ENCODE results near the gene CHST6. TPM values are rescaled to one million over a fixed set of nuclear protein-coding genes. Genes with fewer than 3 reads are reported as not detected.

Gene CHST6
- total and polyA plus RNA-seq, 2 of the 8 experiments (the other 6 are each of a cell fraction or from before 2014, with no cell fraction given), result 18.2 to 25.4 TPM

- H2BK120ac ChIP-seq (replicated peaks; ENCODE audit: low read depth, low read length), result no peak overlapping the region
- H4K91ac ChIP-seq (replicated peaks; ENCODE audit: insufficient read length, low read length), result no peak overlapping the region
- no peak overlapping the region for H2AK5ac ChIP-seq (ENCODE audit: low read depth, low read length)
- H3K27me3 ChIP-seq (replicated peaks in 1 of 4; ENCODE audit: control insufficient read depth in 3 of 4, extremely low read depth in 1 of 4, insufficient read depth in 3 of 4, low read length in 3 of 4), result no peaks in the 10 kb centered on the region
- H2BK12ac ChIP-seq (ENCODE audit: low read depth, low read length), result no peak overlapping the region
- WGBS, 2 experiments (ENCODE audit: extremely low coverage in 1 of 2, insufficient coverage in 1 of 2, insufficient read length in 1 of 2, insufficient replicate concordance in 2 of 2, low coverage in 1 of 2, low lambda C conversion rate in 2 of 2, missing lambda C conversion rate in 1 of 2), result 93% methylated on average over 8 of the region's 8 CpGs; no CpG with 5 or more reads in 1 of the 2 experiments
- ChIA-PET POLR2A (ENCODE audit: partially characterized antibody) (interaction anchor here (0.8 to 1.9 kb wide), 2 partner anchors 18 kb away, joined by 3 to 16 read pairs; partner anchors contain the start of gene CHST6), CTCF (ENCODE audit: partially characterized antibody) (interaction anchor here (0.6 to 9.9 kb wide), 11 partner anchors 10 to 278 kb away, joined by 3 to 127 read pairs (median 3); partner anchors contain the start of gene TMEM170A)
- H3K4me3 ChIP-seq (ENCODE audit: extremely low read depth in 1 of 4, insufficient read depth in 2 of 4, low read depth in 3 of 4, low read length in 4 of 4), result no peak overlapping the region
- H3K56ac ChIP-seq (replicated peaks; ENCODE audit: insufficient read length, low read depth, low read length), result no peak overlapping the region
- no peak overlapping the region for H3K14ac ChIP-seq (ENCODE audit: insufficient read length)
- no peak overlapping the region for H2AFZ ChIP-seq (ENCODE audit: low read length)
- H4K8ac ChIP-seq (ENCODE audit: extremely low read depth, insufficient read depth, low read length), result no peak overlapping the region
- H4K5ac ChIP-seq (ENCODE audit: insufficient read length, low read depth, low read length), result no peak overlapping the region
- H4K20me1 ChIP-seq (replicated peaks in 1 of 2; ENCODE audit: control insufficient read depth in 1 of 2, insufficient read depth in 2 of 2, low read length in 2 of 2), result peaks cover 0 to 2% of the 10 kb centered on the region in 2 experiments
- no peak overlapping the region for H3K4ac ChIP-seq (replicated peaks; ENCODE audit: insufficient read length, low read depth, low read length)
- H2BK20ac ChIP-seq (ENCODE audit: low read length), result no peak overlapping the region
- no peaks in the 10 kb centered on the region for H3K79me1 ChIP-seq (ENCODE audit: low read depth, low read length)
- FAIRE-seq, result no peak
- no peaks in the 10 kb centered on the region for H3K79me2 ChIP-seq (ENCODE audit: control insufficient read depth in 1 of 2, insufficient read depth in 2 of 2, low read length in 2 of 2)
- no peak overlapping the region for H3K4me2 ChIP-seq (ENCODE audit: insufficient read depth in 1 of 2, low read depth in 2 of 2, low read length in 2 of 2)
- peaks cover 1 to 6% (median 5%) of the 10 kb centered on the region in 4 experiments; a peak in 6 of 7 replicates for H3K4me1 ChIP-seq (replicated peaks in 1 of 4; ENCODE audit: control insufficient read depth in 3 of 4, insufficient read depth in 4 of 4, low read length in 3 of 4)
- H2BK5ac ChIP-seq (ENCODE audit: low read depth, low read length), result no peak overlapping the region
- TF ChIP-seq RFX5 (IDR thresholded peaks at IDR 0.05; ENCODE audit: borderline replicate concordance, low read depth, low read length) (no peak), RBBP5 (IDR thresholded peaks at IDR 0.05; ENCODE audit: borderline replicate concordance, low read depth, low read length) (no peak), GABPA (IDR thresholded peaks at IDR 0.05; ENCODE audit: borderline replicate concordance, insufficient read depth, low read length) (no peak), KDM1A (IDR thresholded peaks at IDR 0.05; ENCODE audit: borderline replicate concordance, low read length) (no peak), CREB1 (IDR thresholded peaks at IDR 0.05) (no peak), EZH2 (IDR thresholded peaks at IDR 0.05; ENCODE audit: low read depth, low read length, severe bottlenecking) (no peak), EGR1 (IDR thresholded peaks at IDR 0.05; ENCODE audit: borderline replicate concordance, low read depth, low read length) (no peak), KDM4A (IDR thresholded peaks at IDR 0.05; ENCODE audit: low read depth, low read length, severe bottlenecking) (no peak), HDAC6 (IDR thresholded peaks at IDR 0.05; ENCODE audit: low read depth, low read length) (no peak), RXRA (IDR thresholded peaks at IDR 0.05; ENCODE audit: insufficient read depth, low read depth, low read length) (no peak), YY1 (IDR thresholded peaks at IDR 0.05; ENCODE audit: low read depth, low read length) (no peak), SP1 (IDR thresholded peaks at IDR 0.05; ENCODE audit: low read depth, low read length) (no peak), SP2 (IDR thresholded peaks at IDR 0.05; ENCODE audit: low read length) (no peak), HDAC2 (IDR thresholded peaks at IDR 0.05; ENCODE audit: borderline replicate concordance in 1 of 2, low read depth in 2 of 2, low read length in 2 of 2) (no peak), POLR2A (IDR thresholded peaks at IDR 0.05; ENCODE audit: control extremely low read depth in 1 of 2, low read depth in 2 of 2, low read length in 2 of 2) (no peak)
- H3K18ac ChIP-seq (ENCODE audit: extremely low read depth, low read length), result no peak overlapping the region
- H3K27ac ChIP-seq (ENCODE audit: low read depth, low read length), result no peak overlapping the region
- peaks cover 0 to 23% (median 10%) of the 10 kb centered on the region in 4 experiments; a peak in 7 of 8 replicates for H3K36me3 ChIP-seq (ENCODE audit: control insufficient read depth in 2 of 4, insufficient read depth in 4 of 4, low read length in 3 of 4)
- H3K9me3 ChIP-seq (ENCODE audit: insufficient read depth in 2 of 2, low read depth in 1 of 2, low read length in 1 of 2), result 0 out of 4 replicates have a peak, but pooled peaks cover 0 to 3% of the 10 kb centered on the region in 2 experiments
- H3K23ac ChIP-seq (ENCODE audit: insufficient read length), result no peak overlapping the region
- no peak for DNase-seq (ENCODE audit: low read depth in 1 of 2, low spot score in 2 of 2)
- H2BK15ac ChIP-seq (ENCODE audit: low read length), result no peak overlapping the region
- H3K9ac ChIP-seq (replicated peaks in 1 of 4; ENCODE audit: extremely low read depth in 1 of 4, low read depth in 3 of 4, low read length in 3 of 4), result no peak overlapping the region
- no peaks in the 10 kb centered on the region for H3K23me2 ChIP-seq (ENCODE audit: low read depth, low read length)
These were observed 18.4 kb downstream of the CHST6 start for GRCh38 chr16:75476817-75477216.
